Measurements from ENCODE around the gene IL1R2. TPM values are rescaled to one million over a fixed set of nuclear protein-coding genes. Genes with fewer than 3 reads are reported as not detected.

The IL1R2 gene
- total RNA-seq, 2 experiments from 2014 or later = 1.1 TPM; not detected in 1

DNA sequence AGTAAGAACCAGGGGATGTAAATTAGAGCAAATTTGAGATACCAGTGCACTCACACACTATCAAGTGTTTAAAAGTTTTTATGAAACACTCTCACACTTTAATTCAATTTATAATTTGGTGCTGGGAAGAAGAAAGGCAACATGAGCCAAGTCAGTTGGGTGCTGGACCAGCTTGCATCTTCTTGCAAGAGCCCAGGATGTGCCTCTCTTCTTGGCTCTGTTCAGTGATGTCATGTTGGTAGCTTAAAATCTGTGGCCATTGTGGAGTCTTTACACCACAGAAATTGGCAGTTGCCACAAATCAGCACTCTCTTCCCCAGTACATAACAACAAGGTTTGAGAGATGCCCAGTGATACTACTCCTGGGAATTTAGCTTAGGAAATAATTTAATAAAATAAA, 38.2 kb downstream of the IL1R2 start:
- H3K4me3 Mint-ChIP-seq = no peak overlapping the region
- peaks cover 40% of the 10 kb centered on the region for H3K4me1 Mint-ChIP-seq (ENCODE audit: low read depth)
- H3K36me3 Mint-ChIP-seq (ENCODE audit: low read depth) = no peaks in the 10 kb centered on the region
- TF ChIP-seq, protein P1, sequence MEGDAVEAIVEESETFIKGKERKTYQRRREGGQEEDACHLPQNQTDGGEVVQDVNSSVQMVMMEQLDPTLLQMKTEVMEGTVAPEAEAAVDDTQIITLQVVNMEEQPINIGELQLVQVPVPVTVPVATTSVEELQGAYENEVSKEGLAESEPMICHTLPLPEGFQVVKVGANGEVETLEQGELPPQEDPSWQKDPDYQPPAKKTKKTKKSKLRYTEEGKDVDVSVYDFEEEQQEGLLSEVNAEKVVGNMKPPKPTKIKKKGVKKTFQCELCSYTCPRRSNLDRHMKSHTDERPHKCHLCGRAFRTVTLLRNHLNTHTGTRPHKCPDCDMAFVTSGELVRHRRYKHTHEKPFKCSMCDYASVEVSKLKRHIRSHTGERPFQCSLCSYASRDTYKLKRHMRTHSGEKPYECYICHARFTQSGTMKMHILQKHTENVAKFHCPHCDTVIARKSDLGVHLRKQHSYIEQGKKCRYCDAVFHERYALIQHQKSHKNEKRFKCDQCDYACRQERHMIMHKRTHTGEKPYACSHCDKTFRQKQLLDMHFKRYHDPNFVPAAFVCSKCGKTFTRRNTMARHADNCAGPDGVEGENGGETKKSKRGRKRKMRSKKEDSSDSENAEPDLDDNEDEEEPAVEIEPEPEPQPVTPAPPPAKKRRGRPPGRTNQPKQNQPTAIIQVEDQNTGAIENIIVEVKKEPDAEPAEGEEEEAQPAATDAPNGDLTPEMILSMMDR (IDR thresholded peaks at IDR 0.05) = no peak
- POLR2A ChIA-PET = interaction anchor here (0.7 kb wide), 1 partner anchor 331 kb away, joined by 4 read pairs; no protein-coding TSS in a partner anchor
- H3K27ac Mint-ChIP-seq = no peak overlapping the region
- no peaks in the 10 kb centered on the region for H3K27me3 Mint-ChIP-seq
- intact Hi-C loops (cut with micrococcal nuclease) = no loop called here
- CTCF ChIA-PET = interaction anchor here (1.0 to 2.4 kb wide), 4 partner anchors 10 to 222 kb away, joined by 3 to 13 read pairs (median 4); no protein-coding TSS in a partner anchor
- ATAC-seq = no peak
- DNase-seq = no peak
- H3K9me3 Mint-ChIP-seq = peaks cover 4% of the 10 kb centered on the region

DNA sequence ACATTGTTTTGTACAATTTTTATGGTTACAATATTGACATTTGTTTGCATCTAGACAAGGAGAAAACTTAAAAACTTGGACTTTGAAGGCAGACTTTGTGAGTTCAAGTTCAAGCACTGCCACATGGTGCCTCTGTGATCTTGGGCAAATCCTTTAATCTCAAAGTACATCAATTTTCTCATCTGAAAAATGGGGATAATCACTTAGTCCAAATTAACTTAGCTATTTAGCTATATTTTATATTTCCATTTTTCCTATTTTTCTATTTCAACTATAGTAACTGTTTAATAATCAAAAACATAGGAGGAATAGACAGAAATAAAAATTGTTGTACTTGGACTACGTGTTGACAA, 38.7 kb downstream of the IL1R2 start:
- H3K4me1 Mint-ChIP-seq (ENCODE audit: low read depth) = peaks cover 40% of the 10 kb centered on the region
- ChIA-PET POLR2A (interaction anchor here (0.8 kb wide), 1 partner anchor 9 kb away, joined by 3 read pairs; no protein-coding TSS in a partner anchor), CTCF (interaction anchor here (0.8 to 2.4 kb wide), 5 partner anchors 10 to 222 kb away, joined by 3 to 13 read pairs (median 3); no protein-coding TSS in a partner anchor)
- no peaks in the 10 kb centered on the region for H3K27me3 Mint-ChIP-seq
- peaks cover 4% of the 10 kb centered on the region for H3K9me3 Mint-ChIP-seq
- H3K4me3 Mint-ChIP-seq = no peak overlapping the region
- ATAC-seq (no peak), DNase-seq (no peak)
- intact Hi-C loops (cut with micrococcal nuclease) = no loop called here
- no peaks in the 10 kb centered on the region for H3K36me3 Mint-ChIP-seq (ENCODE audit: low read depth)
- TF ChIP-seq, protein P1 (IDR thresholded peaks at IDR 0.05) = no peak
- H3K27ac Mint-ChIP-seq = no peak overlapping the region

DNA sequence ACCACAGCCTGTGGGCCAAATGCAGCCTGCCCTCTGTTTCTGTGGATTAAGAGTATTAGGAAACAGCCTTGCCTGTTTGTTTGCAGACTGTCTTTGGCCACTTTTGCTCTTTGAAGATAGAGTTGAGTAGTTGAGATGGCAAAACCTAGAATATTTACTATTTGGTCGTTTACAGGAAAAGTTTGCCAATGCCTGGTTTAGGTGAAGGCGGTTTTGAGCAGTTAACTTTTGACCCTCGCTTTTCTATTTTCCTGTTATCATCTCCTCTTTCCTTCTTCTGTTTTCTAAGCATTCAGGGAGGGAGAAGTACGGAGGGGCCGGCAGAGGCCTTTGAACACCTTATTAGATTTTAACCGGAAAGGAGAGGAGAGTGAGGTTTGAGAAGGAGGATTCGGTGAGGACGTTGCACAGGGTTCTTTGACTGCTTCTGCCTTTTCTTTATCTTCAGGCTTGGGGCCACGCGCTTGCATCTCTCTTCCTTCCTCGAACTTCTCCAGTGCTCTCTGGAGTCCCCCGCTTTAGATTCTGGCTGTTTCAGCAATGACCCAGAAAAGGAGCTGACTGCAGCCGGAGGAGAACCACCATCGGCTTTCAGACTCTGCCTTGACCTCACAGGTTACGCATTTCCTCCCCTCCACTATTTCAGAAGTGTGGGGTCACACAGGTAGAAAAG, 39.2 kb downstream of the IL1R2 start:
- H3K27me3 Mint-ChIP-seq = no peaks in the 10 kb centered on the region
- no peak for ATAC-seq
- no peaks in the 10 kb centered on the region for H3K36me3 Mint-ChIP-seq (ENCODE audit: low read depth)
- no peak overlapping the region for H3K4me3 Mint-ChIP-seq
- peaks cover 4% of the 10 kb centered on the region for H3K9me3 Mint-ChIP-seq
- ChIA-PET POLR2A (interaction anchor here (0.8 kb wide), 1 partner anchor 9 kb away, joined by 3 read pairs; no protein-coding TSS in a partner anchor), CTCF (interaction anchor here (0.8 to 3.6 kb wide), 5 partner anchors 11 to 221 kb away, joined by 3 to 19 read pairs (median 3); no protein-coding TSS in a partner anchor)
- H3K27ac Mint-ChIP-seq = no peak overlapping the region
- TF ChIP-seq, protein P1 (IDR thresholded peaks at IDR 0.05) = no peak
- intact Hi-C loops (cut with micrococcal nuclease) = no loop called here
- H3K4me1 Mint-ChIP-seq (ENCODE audit: low read depth) = peaks cover 38% of the 10 kb centered on the region
- no peak for DNase-seq

DNA sequence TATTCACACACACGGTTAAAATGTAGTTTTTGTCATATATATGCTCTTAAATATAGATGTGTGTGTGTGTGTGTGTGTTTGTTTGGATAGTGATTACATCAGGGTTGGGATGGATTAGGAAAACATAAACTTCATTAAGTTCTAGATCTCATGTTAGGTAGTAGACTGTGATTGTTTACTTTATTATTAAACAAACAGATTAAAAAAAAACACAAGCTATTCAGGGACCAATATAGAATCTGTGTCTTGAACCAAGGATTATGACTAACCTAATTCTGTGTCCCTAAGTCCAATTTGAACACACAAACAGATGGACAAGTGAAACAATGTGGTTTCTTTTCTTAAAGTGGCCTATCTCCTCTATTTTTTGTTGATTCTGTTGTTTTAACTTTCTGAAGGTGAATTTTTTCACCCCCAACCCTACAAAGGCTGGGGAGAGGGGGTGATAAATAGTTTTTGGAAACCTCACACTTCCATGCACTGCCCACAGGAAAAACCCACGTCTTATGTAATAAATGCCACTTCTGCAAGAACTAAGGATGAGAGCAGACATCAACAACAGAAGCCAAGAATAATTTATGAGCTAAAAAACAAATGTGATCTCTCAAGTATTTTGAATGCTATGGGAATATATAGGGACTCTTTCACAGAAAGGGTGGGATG, 40.7 kb downstream of the IL1R2 start:
- ATAC-seq (no peak), DNase-seq (no peak)
- intact Hi-C loops (cut with micrococcal nuclease) = no loop called here
- ChIA-PET POLR2A (interaction anchor here (1.1 kb wide), 1 partner anchor 205 kb away, joined by 3 read pairs; no protein-coding TSS in a partner anchor), CTCF (interaction anchor here (0.9 to 4.4 kb wide), 5 partner anchors 12 to 411 kb away, joined by 3 to 25 read pairs (median 6); no protein-coding TSS in a partner anchor)
- TF ChIP-seq, protein P1 (IDR thresholded peaks at IDR 0.05) = no peak
- H3K27me3 Mint-ChIP-seq = no peaks in the 10 kb centered on the region
- no peak overlapping the region for H3K27ac Mint-ChIP-seq
- H3K4me1 Mint-ChIP-seq (ENCODE audit: low read depth) = peaks cover 38% of the 10 kb centered on the region
- no peak overlapping the region for H3K4me3 Mint-ChIP-seq
- H3K9me3 Mint-ChIP-seq = peaks cover 4% of the 10 kb centered on the region
- H3K36me3 Mint-ChIP-seq (ENCODE audit: low read depth) = no peaks in the 10 kb centered on the region
